Calu3 (cell line): ENCODE results near the gene CACNA2D3. TPM values are rescaled to one million over a fixed set of nuclear protein-coding genes. Genes with fewer than 3 reads are reported as not detected.

Experiments
- BruUV-seq: library from RNA; stranded (reverse); fragments of 400-500 nt; replicated peaks from 2 replicates; lab custom pipeline; 2021; lab: Mats Ljungman, UMichigan
- CTCF ChIA-PET: fragments of 300-600 bp; sonication (Branson Sonifier 250); formaldehyde crosslinking; loops from one replicate; lab custom pipeline; 2022; ENCODE audit warnings: antibody characterized with exemption; lab: Charles Lee
- DNase-seq: peaks from one replicate; pipeline ENCODE4 v3.0.0; 2022
- H3K27ac Mint-ChIP-seq: one replicate; pipeline ENCODE4 v1.8.0; 2022; ENCODE audit warnings: mixed read lengths; ENCODE audit not compliant: unreplicated experiment
- H3K27me3 Mint-ChIP-seq: one replicate; pipeline ENCODE4 v1.8.0; 2022; ENCODE audit warnings: mixed read lengths; ENCODE audit not compliant: unreplicated experiment
- H3K36me3 Mint-ChIP-seq: one replicate; pipeline ENCODE4 v1.8.0; 2022; ENCODE audit warnings: mild to moderate bottlenecking, moderate library complexity, mixed read lengths; ENCODE audit not compliant: insufficient read depth, unreplicated experiment
- H3K4me1 Mint-ChIP-seq: one replicate; pipeline ENCODE4 v1.8.0; 2022; ENCODE audit warnings: mild to moderate bottlenecking, low read depth, mixed read lengths; ENCODE audit not compliant: unreplicated experiment
- H3K4me3 Mint-ChIP-seq: one replicate; pipeline ENCODE4 v1.8.0; 2022; ENCODE audit warnings: mild to moderate bottlenecking, low read depth, moderate library complexity, mixed read lengths; ENCODE audit not compliant: unreplicated experiment
- H3K9me3 Mint-ChIP-seq: one replicate; pipeline ENCODE4 v1.8.0; 2022; ENCODE audit warnings: low read depth, mixed read lengths; ENCODE audit not compliant: unreplicated experiment
- CTCF ChIP-seq: fragments of 200-600 bp; IDR thresholded peaks from one replicate; pipeline ENCODE4 v1.8.0; 2022; ENCODE audit warnings: antibody characterized with exemption; ENCODE audit not compliant: unreplicated experiment
- intact Hi-C: fragments of 100-400 bp; cut with micrococcal nuclease; formaldehyde crosslinking; loops from one replicate; pipeline ENCODE4 v1.10.0; 2022; ENCODE audit not compliant: unreplicated experiment
- total RNA-seq: library from RNA; stranded (reverse); gene quantifications from 2 replicates; pipeline ENCODE4 v1.2.3, GENCODE V29; 2022

Gene CACNA2D3
- total RNA-seq, 1 experiment from 2014 or later = not detected

DNA sequence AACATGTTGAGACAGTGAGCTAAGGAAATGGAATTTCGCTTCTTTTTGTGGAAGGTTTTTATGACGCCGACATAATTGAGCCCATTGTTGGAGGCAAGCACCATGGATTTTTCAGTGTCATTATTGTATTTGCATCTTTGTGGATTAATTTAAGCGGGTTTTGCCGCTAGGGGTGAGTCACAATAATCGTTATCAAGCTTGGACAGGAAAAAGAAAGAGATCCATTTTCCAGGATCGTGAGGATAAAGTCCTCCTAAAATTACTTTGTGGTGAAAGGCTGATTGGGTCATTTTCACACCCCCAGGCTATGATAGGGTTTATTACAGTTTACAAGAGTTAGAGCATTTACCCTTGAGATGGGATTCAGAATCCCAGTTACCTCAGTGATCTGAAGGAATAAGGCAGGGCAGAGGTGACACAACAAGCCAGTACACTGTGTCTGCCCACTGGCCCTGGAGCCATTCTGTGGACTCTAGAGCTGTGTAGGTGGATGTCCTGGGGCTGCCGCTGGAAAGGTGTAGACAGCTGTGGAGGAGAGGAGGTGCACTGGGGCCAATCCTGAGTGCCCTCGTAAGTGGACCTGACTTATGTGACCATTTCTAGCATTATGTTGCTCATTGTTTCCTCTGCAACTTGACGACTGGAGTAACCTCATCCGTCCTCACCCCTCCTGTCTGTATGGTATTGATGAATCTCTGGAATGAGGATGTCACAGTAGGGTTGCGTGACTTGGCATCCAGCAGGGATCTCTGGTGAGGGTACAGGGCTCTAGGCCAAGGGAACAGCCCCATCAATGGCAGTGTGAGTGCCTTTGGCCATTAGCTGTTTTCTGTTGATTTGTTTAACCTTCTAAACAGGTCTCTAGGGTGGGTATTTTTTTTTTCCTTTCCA is 435.4 kb downstream of the CACNA2D3 start:
- Mint-ChIP-seq H3K27ac (no peak overlapping the region), H3K4me1 (no peaks in the 10 kb centered on the region), H3K4me3 (no peak overlapping the region), H3K9me3 (peaks cover 10% of the 10 kb centered on the region), H3K36me3 (no peaks in the 10 kb centered on the region), H3K27me3 (no peaks in the 10 kb centered on the region)
- DNase-seq = no peak
- CTCF ChIA-PET = no interaction called here
- BruUV-seq = no TSS peak
- no peak for TF ChIP-seq CTCF
- intact Hi-C loops = no loop called here

DNA sequence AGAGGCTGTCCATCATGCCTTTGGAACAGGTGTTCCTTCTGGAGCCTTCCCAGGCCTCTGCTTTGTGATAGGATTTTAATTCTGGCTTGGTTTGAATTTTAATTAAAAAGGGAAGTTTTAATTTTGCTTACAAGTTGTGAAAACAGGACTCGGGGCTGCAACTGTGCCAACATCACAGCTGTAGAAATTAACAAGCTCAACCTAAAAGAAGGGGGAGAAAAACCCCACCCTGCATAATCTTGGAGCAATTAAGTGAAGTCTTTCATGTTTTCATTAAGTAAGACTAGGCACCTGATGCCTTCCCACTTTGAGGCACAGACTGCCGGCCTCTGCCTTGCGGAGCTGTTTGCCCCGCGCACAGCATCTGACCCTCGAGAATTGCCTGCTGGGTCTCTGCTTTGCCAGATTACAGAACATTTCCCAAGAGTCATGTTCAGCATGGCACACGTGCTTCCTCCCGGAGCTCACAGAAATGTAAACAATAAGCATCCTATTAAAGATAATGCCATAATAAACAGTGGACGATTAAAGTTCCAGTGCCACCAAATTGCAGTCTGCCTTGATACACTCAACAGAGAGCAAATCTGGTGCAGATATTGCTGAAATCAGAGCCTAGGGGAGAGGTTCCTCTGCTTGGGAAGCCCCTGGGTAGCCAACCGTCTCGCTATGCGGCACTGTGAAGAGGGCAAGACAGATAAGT is 441.3 kb downstream of the CACNA2D3 start:
- Mint-ChIP-seq H3K27me3 (no peaks in the 10 kb centered on the region), H3K36me3 (no peaks in the 10 kb centered on the region), H3K27ac (no peak overlapping the region), H3K4me1 (no peaks in the 10 kb centered on the region), H3K9me3 (peaks cover 8% of the 10 kb centered on the region), H3K4me3 (no peak overlapping the region)
- TF ChIP-seq CTCF = no peak
- intact Hi-C loops = no loop called here
- DNase-seq = no peak
- BruUV-seq = no TSS peak
- CTCF ChIA-PET = no interaction called here

DNA sequence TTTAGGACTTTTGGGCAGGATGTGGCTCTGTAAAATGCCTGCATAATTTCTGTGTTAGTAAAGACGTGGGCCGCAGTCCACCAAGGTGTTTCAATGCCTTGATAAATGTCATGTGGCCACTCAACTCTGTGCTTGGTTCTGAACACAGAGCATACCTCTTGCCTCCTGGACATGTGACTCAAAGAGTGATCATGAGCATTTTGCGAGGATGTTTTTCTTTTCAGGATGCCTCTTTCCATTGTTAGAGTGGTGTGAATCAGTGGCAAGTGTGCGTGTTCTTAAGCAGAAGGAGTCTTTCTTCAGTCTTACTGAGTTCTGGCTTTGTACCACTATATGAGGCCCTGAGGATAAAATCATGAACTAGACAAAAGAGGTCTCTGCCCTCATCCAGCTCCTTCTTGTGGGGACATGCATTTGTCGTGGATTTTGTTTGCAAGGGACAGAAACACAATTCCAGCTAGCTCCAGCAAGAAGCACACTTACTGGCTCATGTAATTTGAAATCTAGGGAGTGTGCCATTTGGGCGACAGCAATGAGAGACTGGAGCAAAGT is 442.1 kb downstream of the CACNA2D3 start:
- intact Hi-C loops = no loop called here
- no peaks in the 10 kb centered on the region for H3K4me1 Mint-ChIP-seq

More for the DNA sequence above, 442.1 kb downstream of the CACNA2D3 start:
- H3K36me3 Mint-ChIP-seq = no peaks in the 10 kb centered on the region
- no peak for TF ChIP-seq CTCF
- no TSS peak for BruUV-seq
- H3K9me3 Mint-ChIP-seq = peaks cover 6% of the 10 kb centered on the region
- no peak for DNase-seq
- H3K27ac Mint-ChIP-seq = no peak overlapping the region
- H3K27me3 Mint-ChIP-seq = no peaks in the 10 kb centered on the region
- CTCF ChIA-PET = no interaction called here
- no peak overlapping the region for H3K4me3 Mint-ChIP-seq
